ENCODE measurements around the gene SPR.
A peak's percentile ranks its signal among the peaks of the same experiment; 100 is the strongest.

The SPR gene

GRCh38 chr2:72887032-72887739 is at the start of gene SPR:
TSS of gene SPR (plus strand) at chr2:72887408. CDS start at chr2:72887433, 25 bp downstream.
- DNase-seq, result peak; percentile 63

- DNase-seq, result no peak
Measured at GRCh38 chr2:72840066-72840465, 47.1 kb upstream of the SPR start.

- no peak for DNase-seq
Measured at GRCh38 chr2:72841462-72842125, 45.6 kb upstream of the SPR start.

GRCh38 chr2:72843301-72843700 is 43.9 kb upstream of the SPR start:
- DNase-seq, result no peak

- DNase-seq, result no peak
Measured at GRCh38 chr2:72846171-72847095, 40.8 kb upstream of the SPR start.

GRCh38 chr2:72847534-72848315 is 39.5 kb upstream of the SPR start:
- DNase-seq, result no peak

GRCh38 chr2:72848436-72849137 is 38.6 kb upstream of the SPR start:
- DNase-seq, result no peak

GRCh38 chr2:72849138-72849462 is 38.1 kb upstream of the SPR start:
- no peak for DNase-seq

GRCh38 chr2:72851333-72851732 is 35.9 kb upstream of the SPR start:
- no peak for DNase-seq

- DNase-seq, result peak; percentile 42
Measured at GRCh38 chr2:72859831-72860262, 27.4 kb upstream of the SPR start.

GRCh38 chr2:72862239-72862988 is 24.8 kb upstream of the SPR start:
- DNase-seq, result peak; percentile 90

GRCh38 chr2:72863046-72863445 is 24.2 kb upstream of the SPR start:
- no peak for DNase-seq

- DNase-seq, result no peak
Measured at GRCh38 chr2:72864500-72864899, 22.7 kb upstream of the SPR start.

GRCh38 chr2:72871060-72871459 is 16.1 kb upstream of the SPR start:
- DNase-seq, result no peak

- no peak for DNase-seq
Measured at GRCh38 chr2:72871880-72872279, 15.3 kb upstream of the SPR start.

- DNase-seq, result peak; percentile 58
Measured at GRCh38 chr2:72883356-72883962, 3.7 kb upstream of the SPR start.

GRCh38 chr2:72886505-72887031 is 640 bp upstream of the SPR start:
- no peak for DNase-seq

GRCh38 chr2:72887740-72888437 is 681 bp downstream of the SPR start:
- peak; percentile 91 for DNase-seq

GRCh38 chr2:72888438-72889202 is 1.4 kb downstream of the SPR start:
- no peak for DNase-seq

Data from femur (tissue), 1 donor.